ENCODE data around the gene SV2A.
"Not testable (repeated sequence)": the region's sequence is repeated elsewhere in the genome, so short reads cannot be mapped to it uniquely, and the experiment has no call there.

SV2A gene

GRCh38 chr1:149887456-149888246 lies 30.0 kb downstream of the SV2A start:
- FAIRE-seq (no peak), DNase-seq (ENCODE audit: insufficient read length, low spot score) (peak; percentile 87)

DNA sequence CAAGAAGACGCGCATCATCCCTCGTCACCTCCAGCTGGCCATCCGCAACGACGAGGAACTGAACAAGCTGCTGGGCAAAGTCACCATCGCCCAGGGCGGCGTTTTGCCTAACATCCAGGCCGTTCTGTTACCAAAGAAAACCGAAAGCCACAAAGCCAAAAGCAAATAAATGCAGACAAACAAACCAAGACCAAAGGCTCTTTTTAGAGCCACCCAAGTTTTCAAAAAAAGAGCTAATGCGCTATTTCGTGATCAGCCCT lies 30.5 kb downstream of the SV2A start:
- FAIRE-seq; DNase-seq (ENCODE audit: insufficient read length, low spot score): not testable (repeated sequence)

GRCh38 chr1:149886396-149887195 lies 31.0 kb downstream of the SV2A start:
- DNase-seq (ENCODE audit: insufficient read length, low spot score) (peak; percentile 93), FAIRE-seq (no peak)

DNA sequence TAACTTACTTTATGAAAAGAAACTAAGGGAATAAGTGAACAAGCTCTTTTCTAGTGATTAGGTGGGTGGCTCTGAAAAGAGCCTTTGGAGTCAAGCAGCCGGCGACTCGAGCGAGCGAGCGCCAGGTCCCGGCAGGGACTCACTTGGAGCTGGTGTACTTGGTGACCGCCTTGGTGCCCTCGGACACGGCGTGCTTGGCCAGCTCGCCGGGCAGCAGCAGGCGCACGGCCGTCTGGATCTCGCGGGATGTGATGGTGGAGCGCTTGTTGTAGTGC lies 31.6 kb downstream of the SV2A start:
- DNase-seq (ENCODE audit: insufficient read length, low spot score); FAIRE-seq: not testable (repeated sequence)

DNA sequence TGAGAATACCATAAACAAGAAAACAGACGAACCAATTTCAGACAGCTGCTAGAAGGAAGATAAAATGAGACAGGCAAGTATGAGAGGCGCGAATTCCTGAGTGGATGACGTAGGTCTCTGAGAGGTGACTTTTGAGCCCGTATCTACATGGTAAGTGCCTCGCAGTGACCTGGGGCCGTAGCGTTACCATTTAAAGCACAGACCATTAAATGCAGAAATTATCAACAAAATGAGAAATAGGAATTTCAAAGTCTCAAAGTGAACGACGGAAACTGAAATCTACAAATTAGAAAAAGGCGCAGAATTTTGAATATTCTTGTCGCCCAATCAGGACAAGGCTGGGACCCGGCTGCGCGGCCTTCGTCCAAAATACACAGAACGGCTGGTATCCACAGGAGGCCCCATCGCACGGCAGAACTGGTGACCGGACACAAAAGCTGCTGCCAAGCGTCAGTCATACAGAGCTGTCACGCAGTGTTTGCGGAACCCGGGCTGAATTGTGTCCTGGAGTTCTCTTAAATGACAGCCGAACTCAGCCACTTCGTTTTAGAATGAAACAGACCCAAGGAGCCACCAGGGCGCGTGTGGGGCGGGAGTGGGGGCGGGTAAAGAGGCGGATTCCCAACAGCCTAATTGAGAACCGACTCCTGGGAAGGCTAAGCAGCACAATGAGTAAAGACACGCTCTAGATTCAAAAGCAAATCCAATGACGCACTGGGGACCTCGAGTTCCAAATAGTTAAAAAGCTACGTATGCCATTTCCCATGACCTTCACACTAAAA lies 32.1 kb downstream of the SV2A start:
- DNase-seq (ENCODE audit: insufficient read length, low spot score) (no peak), FAIRE-seq (no peak)

DNA sequence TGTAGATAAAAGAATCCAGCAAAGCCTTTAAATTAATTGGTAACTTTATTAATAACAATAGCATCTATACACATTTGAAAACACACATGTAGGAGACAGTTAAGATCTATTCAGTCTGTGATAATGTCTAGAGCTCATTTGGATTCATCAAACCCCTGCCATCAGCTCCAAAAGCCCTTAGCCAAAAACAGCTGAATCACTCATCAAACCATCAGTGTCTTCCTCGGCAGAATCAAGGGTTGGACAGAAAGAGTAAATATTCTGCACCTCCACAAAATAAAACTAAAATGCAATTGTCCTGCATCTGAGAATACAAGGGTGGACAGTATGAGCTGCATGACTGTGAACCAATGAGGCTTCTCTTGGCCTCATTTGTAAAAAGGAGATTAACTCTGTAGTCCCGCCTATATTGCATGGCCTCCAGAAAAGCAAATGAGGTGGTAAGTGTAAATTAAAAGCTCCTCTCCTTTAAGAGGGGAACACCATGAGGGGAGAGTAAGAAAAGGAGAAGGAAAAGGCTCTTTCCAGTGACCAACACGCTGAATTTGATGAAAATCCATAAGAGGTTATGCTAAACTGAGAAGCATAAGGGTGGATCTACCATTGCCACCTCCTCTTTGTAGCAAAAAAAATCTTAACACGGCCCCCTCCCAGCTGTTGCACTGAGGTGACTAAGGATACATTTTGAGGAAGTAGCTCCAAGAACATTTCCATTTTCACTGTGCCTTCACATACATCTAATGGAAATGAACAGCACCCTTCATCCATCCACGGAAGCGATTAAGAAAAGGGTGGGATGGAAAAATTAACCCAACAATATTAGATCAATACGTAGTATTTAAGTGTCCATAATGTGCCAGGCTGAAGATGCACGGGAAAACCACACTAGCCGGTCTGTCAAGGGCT lies 33.0 kb downstream of the SV2A start:
- DNase-seq (ENCODE audit: insufficient read length, low spot score) (no peak), FAIRE-seq (no peak)

DNA sequence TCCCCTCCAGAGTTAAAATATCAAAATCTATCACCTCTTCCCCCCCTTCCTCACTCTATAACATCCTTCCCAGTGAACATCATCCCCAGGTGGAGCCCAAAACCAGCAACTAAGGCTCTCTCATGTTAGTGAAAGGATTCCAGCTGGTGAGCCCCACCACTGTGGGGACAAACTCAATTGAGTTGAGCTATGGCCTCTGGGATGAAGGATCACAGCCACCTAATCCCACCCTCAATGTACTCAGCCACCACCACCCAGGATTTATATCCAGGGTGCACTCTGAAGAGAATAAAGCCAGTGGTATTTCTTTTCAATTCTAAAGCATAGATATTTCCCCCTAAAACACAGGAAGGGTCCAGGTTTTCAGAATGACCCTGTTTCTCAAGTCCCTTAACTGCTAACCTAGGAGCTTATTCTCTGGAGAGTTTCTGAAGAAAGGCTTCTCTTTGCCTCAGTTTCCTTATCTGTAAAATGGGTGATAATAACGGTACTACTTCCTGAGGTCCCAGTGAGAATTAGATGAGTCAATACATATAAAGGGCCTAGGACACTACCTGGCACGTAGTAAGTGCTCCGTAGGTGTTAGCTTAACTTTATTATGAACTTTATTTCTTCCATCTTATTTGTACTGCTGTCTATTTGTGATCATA lies 33.9 kb downstream of the SV2A start:
- no peak for FAIRE-seq
- no peak for DNase-seq (ENCODE audit: insufficient read length, low spot score)

DNA sequence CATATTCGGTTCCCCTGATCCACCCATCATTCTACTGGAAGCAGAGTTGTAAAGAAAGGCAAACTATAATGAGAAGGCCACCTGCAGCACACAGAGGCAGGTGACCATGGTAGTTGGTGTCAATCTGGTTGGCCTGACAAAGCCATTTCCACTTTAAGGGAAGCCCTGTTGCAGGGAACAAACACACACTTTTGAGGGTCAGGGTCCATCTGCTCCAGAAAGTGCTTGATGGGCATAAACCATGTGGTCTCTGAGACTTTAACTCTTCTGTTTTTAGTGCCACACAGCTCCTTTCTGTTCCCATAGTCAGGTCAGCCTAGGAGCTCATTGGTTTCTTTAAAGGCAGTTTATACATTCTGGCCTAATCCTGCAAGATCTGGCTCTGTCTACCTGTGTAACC lies 35.8 kb downstream of the SV2A start:
- DNase-seq (ENCODE audit: insufficient read length, low spot score), result no peak
- FAIRE-seq, result no peak

GRCh38 chr1:149879556-149879955 lies 38.1 kb downstream of the SV2A start:
- FAIRE-seq (no peak), DNase-seq (ENCODE audit: insufficient read length, low spot score) (no peak)

DNA sequence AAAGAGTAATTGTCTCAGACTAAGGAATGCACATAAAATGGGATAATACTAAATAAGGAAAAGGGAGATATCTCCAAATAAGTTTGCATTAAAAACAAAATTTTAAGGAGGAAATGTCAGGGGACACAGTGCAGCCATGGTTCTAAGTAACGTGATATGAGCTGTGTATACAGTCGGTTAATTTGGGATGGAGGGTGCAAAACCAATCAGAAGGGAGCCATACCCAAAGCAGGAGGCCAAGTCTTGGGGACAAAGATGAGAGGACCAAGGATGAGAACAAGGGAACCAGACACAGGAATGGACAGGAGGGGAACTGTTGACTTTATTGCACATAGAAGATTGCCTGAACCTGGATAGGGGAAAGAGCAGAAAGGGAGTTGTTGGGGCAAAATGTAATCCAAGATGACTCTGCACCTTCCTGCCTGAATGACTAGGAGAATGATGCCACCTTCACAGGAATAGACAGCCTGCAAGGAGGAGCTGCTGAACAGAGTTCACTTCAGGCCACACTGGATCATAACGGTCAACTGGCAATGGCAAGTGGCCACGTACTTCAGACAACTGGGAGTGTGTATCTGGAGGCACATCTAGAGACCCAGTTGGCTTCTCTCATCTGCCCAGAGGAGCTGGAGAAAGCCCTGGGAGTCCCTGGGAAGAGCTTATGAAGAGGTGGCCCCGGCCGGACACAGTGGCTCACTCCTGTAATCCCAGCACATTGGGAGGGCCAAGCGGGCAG lies 40.3 kb downstream of the SV2A start:
- DNase-seq (ENCODE audit: insufficient read length, low spot score), result no peak
- FAIRE-seq, result no peak

DNA sequence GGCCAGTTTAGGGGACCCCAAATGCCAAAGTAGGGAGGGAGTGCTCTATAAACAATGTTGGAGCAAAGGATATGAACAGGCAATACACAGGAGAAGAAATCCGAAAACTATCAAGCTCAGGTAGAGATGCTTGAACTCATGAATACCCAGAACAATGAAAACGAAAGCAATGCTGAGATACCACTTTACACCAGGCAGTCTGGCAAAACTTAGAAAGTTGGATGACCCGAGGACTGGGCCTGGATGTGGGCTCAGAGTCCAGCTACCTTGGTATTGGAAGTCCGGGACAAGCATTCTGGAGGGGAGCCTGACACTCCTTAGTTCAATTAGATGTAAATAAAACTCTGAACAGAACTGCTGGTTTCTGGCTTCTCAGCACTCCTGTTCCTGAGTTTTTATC lies 44.6 kb downstream of the SV2A start:
- DNase-seq (ENCODE audit: insufficient read length, low spot score); FAIRE-seq: not testable (repeated sequence)

DNA sequence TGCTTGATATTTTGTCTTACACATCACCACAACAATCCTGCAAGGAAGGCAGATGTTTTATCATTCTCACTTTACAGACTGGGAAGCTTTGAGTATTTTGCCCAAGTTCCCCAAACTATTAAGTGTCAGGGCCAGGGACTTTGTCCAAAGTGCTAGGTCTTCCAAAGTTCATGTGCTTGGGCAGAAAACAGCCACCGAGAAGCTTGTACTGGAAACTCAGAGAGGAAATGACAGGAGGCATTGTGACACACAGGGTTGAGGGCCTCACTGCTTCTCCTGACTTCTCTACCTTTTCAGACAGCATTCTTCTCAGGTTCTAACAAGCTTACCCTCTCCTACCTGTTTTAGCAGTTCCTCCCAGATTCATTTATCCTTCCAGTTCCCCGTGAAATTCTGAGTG lies 50.8 kb downstream of the SV2A start:
- not testable (repeated sequence) for FAIRE-seq

GRCh38 chr1:149861497-149862054 lies 56.1 kb downstream of the SV2A start:
- DNase-seq (ENCODE audit: insufficient read length, low spot score); FAIRE-seq: not testable (repeated sequence)

More for the DNA sequence above, 50.8 kb downstream of the SV2A start:
- DNase-seq (ENCODE audit: insufficient read length, low spot score), result not testable (repeated sequence)

DNA sequence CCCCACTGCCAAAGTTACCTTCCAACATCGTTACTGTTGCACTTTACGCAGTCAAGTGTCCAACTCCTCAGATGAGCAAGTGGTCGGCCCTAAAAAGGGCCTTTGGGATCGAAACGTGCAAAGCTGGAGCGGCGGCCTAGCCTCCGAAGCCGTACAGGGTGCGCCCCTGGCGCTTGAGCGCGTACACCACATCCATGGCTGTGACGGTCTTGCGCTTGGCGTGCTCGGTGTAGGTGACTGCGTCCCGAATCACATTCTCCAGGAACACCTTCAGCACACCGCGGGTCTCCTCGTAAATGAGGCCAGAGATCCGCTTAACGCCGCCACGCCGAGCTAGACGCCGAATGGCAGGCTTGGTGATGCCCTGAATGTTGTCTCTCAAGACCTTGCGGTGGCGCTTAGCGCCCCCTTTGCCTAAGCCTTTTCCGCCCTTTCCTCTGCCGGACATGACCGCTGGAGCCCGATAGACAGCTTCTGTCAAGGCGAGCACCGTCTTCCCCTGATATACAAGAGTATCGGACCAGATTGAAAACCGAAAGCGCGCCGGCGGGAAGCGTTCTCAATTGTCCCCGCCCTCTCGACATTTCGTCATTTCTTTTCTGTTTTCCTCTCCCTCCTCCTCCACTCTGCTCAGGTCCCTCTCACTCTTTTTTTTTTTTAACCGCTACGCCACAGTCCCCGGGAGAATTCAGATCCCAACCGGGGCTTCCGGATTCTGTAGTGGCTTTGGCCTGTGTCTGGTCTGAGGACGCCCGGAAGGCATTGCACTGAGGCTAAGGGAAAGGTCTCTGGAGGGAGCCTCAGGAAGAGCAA lies 56.8 kb downstream of the SV2A start:
- not testable (repeated sequence) for DNase-seq (ENCODE audit: insufficient read length, low spot score); FAIRE-seq

- not testable (repeated sequence) for DNase-seq (ENCODE audit: insufficient read length, low spot score); FAIRE-seq
Measured at GRCh38 chr1:149860271-149860670, 57.4 kb downstream of the SV2A start.
